Activated naive CD8-positive, alpha-beta T cell (primary cell): Measurements from ENCODE around the gene BNIP5.

Experiments used
- H3K27ac Mint-ChIP-seq: one replicate; pipeline ENCODE4 v1.8.0; 2021; ENCODE audit warnings: mixed read lengths
- H3K27me3 Mint-ChIP-seq: one replicate; pipeline ENCODE4 v1.8.0; 2021; ENCODE audit warnings: mixed read lengths
- H3K36me3 Mint-ChIP-seq: one replicate; pipeline ENCODE4 v1.8.0; 2021; ENCODE audit warnings: mixed read lengths
- H3K4me1 Mint-ChIP-seq: one replicate; pipeline ENCODE4 v1.8.0; 2021; ENCODE audit warnings: low read depth, mixed read lengths
- H3K4me3 Mint-ChIP-seq: one replicate; pipeline ENCODE4 v1.8.0; 2021; ENCODE audit warnings: mild to moderate bottlenecking, mixed read lengths
- H3K9me3 Mint-ChIP-seq: one replicate; pipeline ENCODE4 v1.8.0; 2021; ENCODE audit warnings: low read depth, mixed read lengths

BNIP5 gene

DNA sequence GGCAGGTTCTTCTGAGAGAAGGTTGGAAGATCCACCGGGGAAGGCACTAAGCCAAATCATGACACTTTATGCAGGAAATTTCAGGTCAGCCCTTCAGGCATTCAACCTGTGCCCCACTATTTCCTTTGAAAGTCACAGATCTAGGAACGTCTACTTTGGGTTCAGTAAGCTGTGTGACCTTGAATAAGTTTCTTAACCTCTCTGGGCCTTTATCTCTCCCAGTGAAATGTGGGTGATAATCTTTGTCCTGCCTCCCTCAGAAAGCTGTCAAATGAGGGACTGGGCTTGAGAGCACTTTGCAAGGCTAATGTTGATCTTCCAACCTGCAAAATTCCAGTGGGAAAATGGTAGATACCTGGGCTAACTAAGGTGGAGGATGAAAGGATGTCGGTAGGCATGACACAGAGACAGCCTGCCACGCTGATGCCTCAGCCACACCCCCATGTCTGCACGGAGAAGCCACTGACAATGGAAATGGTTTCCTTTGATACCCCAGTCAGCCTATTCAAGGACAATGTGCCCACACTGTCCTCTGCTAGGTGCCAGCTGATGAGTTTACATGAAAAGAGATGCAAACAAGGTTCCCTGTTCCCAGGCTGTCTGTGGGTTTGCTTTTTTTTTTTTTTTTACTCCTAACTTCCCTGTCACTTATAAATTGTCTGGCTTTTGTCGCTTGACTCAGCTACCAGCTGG is 9.3 kb downstream of the BNIP5 start:
- H3K27ac Mint-ChIP-seq: no peak overlapping the region
- H3K9me3 Mint-ChIP-seq: no peaks in the 10 kb centered on the region
- no peak overlapping the region for H3K4me3 Mint-ChIP-seq
- H3K4me1 Mint-ChIP-seq: peaks cover 1% of the 10 kb centered on the region
- H3K36me3 Mint-ChIP-seq: no peaks in the 10 kb centered on the region
- peaks cover 4% of the 10 kb centered on the region for H3K27me3 Mint-ChIP-seq

GRCh38 chr6:36326356-36326995 is 10.2 kb downstream of the BNIP5 start:
- Mint-ChIP-seq H3K27me3 (no peaks in the 10 kb centered on the region), H3K4me1 (peaks cover 1% of the 10 kb centered on the region), H3K27ac (no peak overlapping the region), H3K4me3 (no peak overlapping the region), H3K9me3 (no peaks in the 10 kb centered on the region), H3K36me3 (no peaks in the 10 kb centered on the region)

- Mint-ChIP-seq H3K4me3 (no peak overlapping the region), H3K27ac (no peak overlapping the region), H3K9me3 (no peaks in the 10 kb centered on the region), H3K27me3 (no peaks in the 10 kb centered on the region), H3K4me1 (peaks cover 1% of the 10 kb centered on the region), H3K36me3 (no peaks in the 10 kb centered on the region)
Measured at GRCh38 chr6:36324715-36325114, 12.0 kb downstream of the BNIP5 start.

GRCh38 chr6:36324191-36324590 is 12.5 kb downstream of the BNIP5 start:
- Mint-ChIP-seq H3K9me3 (no peaks in the 10 kb centered on the region), H3K4me1 (peaks cover 1% of the 10 kb centered on the region), H3K36me3 (no peaks in the 10 kb centered on the region), H3K27me3 (no peaks in the 10 kb centered on the region), H3K4me3 (no peak overlapping the region), H3K27ac (no peak overlapping the region)

GRCh38 chr6:36323062-36323461 is 13.6 kb downstream of the BNIP5 start:
- Mint-ChIP-seq H3K4me3 (no peak overlapping the region), H3K27ac (no peak overlapping the region), H3K4me1 (peaks cover 1% of the 10 kb centered on the region), H3K9me3 (no peaks in the 10 kb centered on the region), H3K27me3 (no peaks in the 10 kb centered on the region), H3K36me3 (no peaks in the 10 kb centered on the region)

- Mint-ChIP-seq H3K27me3 (no peaks in the 10 kb centered on the region), H3K4me1 (no peaks in the 10 kb centered on the region), H3K9me3 (no peaks in the 10 kb centered on the region), H3K36me3 (no peaks in the 10 kb centered on the region), H3K4me3 (no peak overlapping the region), H3K27ac (no peak overlapping the region)
Measured at GRCh38 chr6:36322591-36322990, 14.1 kb downstream of the BNIP5 start.

DNA sequence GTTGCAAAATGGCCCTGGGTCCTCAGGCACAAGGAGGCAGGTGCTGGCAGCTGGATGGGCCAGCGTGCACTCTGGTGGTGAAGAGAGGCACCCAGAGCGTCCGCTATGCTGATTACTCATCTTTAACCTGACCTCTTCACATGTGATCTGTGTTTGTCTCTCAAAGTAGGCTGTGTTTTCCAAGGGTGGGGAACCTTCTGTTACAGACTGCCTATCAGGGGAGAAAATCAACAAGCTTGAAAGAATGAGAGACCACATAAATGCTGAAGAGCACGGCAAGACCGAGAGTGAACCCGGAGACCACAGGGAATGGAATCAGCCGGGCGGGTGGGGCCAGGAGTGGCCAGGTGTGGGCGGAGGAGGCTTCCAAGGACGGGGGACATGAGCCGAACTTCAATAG is 16.2 kb downstream of the BNIP5 start:
- Mint-ChIP-seq H3K4me3 (no peak overlapping the region), H3K9me3 (no peaks in the 10 kb centered on the region), H3K27ac (no peak overlapping the region), H3K27me3 (no peaks in the 10 kb centered on the region), H3K36me3 (no peaks in the 10 kb centered on the region), H3K4me1 (no peaks in the 10 kb centered on the region)

GRCh38 chr6:36319821-36320220 is 16.9 kb downstream of the BNIP5 start:
- H3K36me3 Mint-ChIP-seq: no peaks in the 10 kb centered on the region
- no peaks in the 10 kb centered on the region for H3K27me3 Mint-ChIP-seq
- no peak overlapping the region for H3K27ac Mint-ChIP-seq

DNA sequence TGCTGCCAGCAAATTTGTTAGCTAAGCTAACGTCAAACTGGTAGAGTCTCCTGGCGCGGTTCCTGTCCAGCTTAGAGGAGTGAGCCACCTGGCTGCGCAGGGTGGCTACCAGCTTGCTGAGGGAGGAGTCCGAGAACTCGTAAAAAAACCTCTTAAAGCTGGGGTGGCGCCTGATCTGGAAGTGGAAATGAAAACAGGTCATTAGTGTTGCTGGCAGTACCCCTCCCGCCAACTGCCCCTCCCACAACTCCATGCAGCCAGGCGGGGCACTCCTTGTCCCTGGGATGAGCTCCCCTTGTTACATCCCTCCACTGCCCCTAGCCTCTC is 17.3 kb downstream of the BNIP5 start:
- Mint-ChIP-seq H3K4me3 (no peak overlapping the region), H3K27ac (no peak overlapping the region), H3K27me3 (no peaks in the 10 kb centered on the region), H3K36me3 (no peaks in the 10 kb centered on the region), H3K9me3 (no peaks in the 10 kb centered on the region), H3K4me1 (no peaks in the 10 kb centered on the region)

More at GRCh38 chr6:36319821-36320220, 16.9 kb downstream of the BNIP5 start:
- no peaks in the 10 kb centered on the region for H3K9me3 Mint-ChIP-seq
- H3K4me1 Mint-ChIP-seq: no peaks in the 10 kb centered on the region
- no peak overlapping the region for H3K4me3 Mint-ChIP-seq

- Mint-ChIP-seq H3K9me3 (no peaks in the 10 kb centered on the region), H3K27ac (no peak overlapping the region), H3K4me3 (no peak overlapping the region), H3K4me1 (no peaks in the 10 kb centered on the region), H3K36me3 (no peaks in the 10 kb centered on the region), H3K27me3 (no peaks in the 10 kb centered on the region)
Measured at GRCh38 chr6:36318690-36319435, 17.8 kb downstream of the BNIP5 start.

DNA sequence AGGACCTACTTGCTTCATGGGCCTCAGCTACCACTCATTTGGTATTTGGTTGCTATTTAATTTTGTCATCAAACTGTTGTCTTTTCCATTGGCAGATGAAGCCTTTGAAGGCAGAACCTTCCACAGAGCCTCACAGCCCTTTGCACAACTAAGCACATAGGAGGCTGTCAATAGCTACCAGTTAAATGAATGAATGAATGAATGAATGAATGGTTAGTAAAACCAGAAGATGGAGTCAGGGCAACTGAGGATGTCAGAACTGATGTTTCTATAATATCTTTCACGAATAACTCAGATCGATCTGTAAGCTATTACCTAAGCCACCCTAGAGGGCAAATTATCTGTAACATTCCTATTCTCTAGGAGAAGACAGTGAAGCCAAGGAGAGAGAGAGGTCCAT is 19.1 kb downstream of the BNIP5 start:
- no peaks in the 10 kb centered on the region for H3K4me1 Mint-ChIP-seq
- no peaks in the 10 kb centered on the region for H3K27me3 Mint-ChIP-seq
- no peaks in the 10 kb centered on the region for H3K9me3 Mint-ChIP-seq
- no peak overlapping the region for H3K27ac Mint-ChIP-seq
- H3K36me3 Mint-ChIP-seq: no peaks in the 10 kb centered on the region
- H3K4me3 Mint-ChIP-seq: no peak overlapping the region

DNA sequence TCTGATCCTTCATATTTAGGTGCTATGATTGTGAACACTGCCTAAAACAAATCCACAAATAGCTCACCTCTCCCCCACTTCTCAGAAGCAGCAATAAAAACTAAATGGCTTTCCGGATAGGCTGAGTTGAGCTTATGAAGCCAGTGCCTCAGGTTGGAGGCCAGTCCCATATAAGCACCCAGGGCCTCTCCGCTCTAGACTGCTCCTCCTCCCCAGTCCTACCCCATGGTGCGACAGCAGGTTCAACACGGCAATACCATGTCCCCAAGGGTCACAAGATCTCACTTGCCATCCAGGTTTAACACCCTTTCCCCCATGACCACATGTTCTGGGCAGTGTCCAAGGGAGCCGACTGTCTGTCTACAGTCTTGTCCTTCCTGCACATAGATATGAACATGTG is 20.8 kb downstream of the BNIP5 start:
- Mint-ChIP-seq H3K36me3 (no peaks in the 10 kb centered on the region), H3K4me1 (no peaks in the 10 kb centered on the region), H3K9me3 (no peaks in the 10 kb centered on the region), H3K4me3 (no peak overlapping the region), H3K27me3 (peaks cover 2% of the 10 kb centered on the region), H3K27ac (no peak overlapping the region)

DNA sequence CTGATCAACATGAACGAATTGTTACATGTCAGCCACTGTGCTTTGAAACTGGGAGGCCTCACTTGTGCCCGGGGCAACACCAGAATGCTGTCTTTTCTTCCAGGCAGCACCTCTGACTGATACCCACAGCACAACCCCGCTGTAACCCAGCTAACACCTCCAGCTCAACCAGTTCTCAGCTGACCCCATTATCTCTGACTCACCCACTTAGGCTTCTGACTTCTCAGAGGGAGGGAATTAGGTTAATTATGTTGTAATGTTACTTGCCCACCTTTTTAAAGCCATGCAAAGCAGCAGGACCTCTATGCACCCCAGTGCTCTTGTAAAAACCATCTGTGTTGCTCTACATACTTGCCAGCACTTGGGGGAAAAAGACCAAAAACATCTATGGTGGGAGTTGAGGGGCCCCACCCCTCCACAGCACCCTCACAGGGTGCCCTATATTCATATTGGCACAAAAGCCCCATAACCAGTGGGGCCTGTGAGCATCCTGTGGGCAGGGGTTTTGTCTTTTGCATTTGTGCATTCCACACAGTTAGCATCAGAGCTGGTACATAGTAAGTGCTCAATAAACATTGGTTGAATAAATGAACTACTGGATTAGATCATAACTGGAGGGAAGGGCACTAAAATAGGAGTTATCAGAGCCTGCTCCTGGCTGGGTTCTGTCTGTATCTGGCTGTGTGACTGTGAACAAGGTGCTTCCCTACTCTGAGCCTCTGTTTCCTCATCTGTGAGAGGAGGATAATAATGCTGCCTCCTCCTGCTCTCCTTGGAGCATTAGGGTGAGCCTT is 22.3 kb downstream of the BNIP5 start:
- H3K27ac Mint-ChIP-seq: no peak overlapping the region
- H3K4me1 Mint-ChIP-seq: no peaks in the 10 kb centered on the region
- no peaks in the 10 kb centered on the region for H3K36me3 Mint-ChIP-seq
- H3K4me3 Mint-ChIP-seq: no peak overlapping the region
- no peaks in the 10 kb centered on the region for H3K9me3 Mint-ChIP-seq
- H3K27me3 Mint-ChIP-seq: peaks cover 2% of the 10 kb centered on the region

DNA sequence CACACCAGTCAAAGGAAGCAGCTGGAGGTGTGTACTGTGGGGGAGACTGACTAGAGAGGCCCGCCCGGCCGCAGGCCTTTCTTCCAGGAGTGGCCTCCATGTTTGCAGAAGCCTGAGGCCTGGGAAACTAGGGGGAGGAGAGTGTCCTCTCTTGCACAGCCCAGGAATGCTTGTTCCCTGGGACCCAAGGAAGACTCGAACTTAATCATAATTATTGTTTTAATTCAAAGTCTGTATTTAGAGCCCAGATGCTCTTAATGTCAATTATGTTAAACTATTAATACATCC is 23.1 kb downstream of the BNIP5 start:
- peaks cover 2% of the 10 kb centered on the region for H3K27me3 Mint-ChIP-seq
- H3K4me3 Mint-ChIP-seq: no peak overlapping the region
- no peaks in the 10 kb centered on the region for H3K9me3 Mint-ChIP-seq
- H3K4me1 Mint-ChIP-seq: no peaks in the 10 kb centered on the region
- no peaks in the 10 kb centered on the region for H3K36me3 Mint-ChIP-seq
- no peak overlapping the region for H3K27ac Mint-ChIP-seq
